ENCODE results near the gene GPATCH2.

Gene GPATCH2

GRCh38 chr1:217482356-217483102 lies 148.4 kb downstream of the GPATCH2 start:
- H3K4me3 ChIP-seq (IDR thresholded peaks at IDR 0.05; ENCODE audit: insufficient read depth, low read depth, low read length), result no peak overlapping the region
- no peak overlapping the region for H3K9ac ChIP-seq
- H3K36me3 ChIP-seq (ENCODE audit: insufficient read depth), result no peaks in the 10 kb centered on the region
- no peaks in the 10 kb centered on the region for H3K79me2 ChIP-seq (ENCODE audit: insufficient read depth, low read depth)
- no peaks in the 10 kb centered on the region for H3K4me1 ChIP-seq (ENCODE audit: low read depth, poor library complexity, severe bottlenecking)
- TF ChIP-seq CTCF (conservative IDR thresholded peaks at IDR 0.05; ENCODE audit: low read depth, low read length), result no peak
- no peak overlapping the region for H2AFZ ChIP-seq (ENCODE audit: low read depth)
- H3K27me3 ChIP-seq (ENCODE audit: insufficient read depth, low read depth), result no peaks in the 10 kb centered on the region
- H3K27ac ChIP-seq, result no peak overlapping the region
- no peaks in the 10 kb centered on the region for H4K20me1 ChIP-seq (ENCODE audit: insufficient read depth)
- H3K4me2 ChIP-seq, result no peak overlapping the region

GRCh38 chr1:217478450-217478849 lies 152.4 kb downstream of the GPATCH2 start:
- Histone ChIP-seq H3K36me3 (ENCODE audit: insufficient read depth) (no peaks in the 10 kb centered on the region), H2AFZ (ENCODE audit: low read depth) (no peak overlapping the region)
- no peak for TF ChIP-seq CTCF (conservative IDR thresholded peaks at IDR 0.05; ENCODE audit: low read depth, low read length)

GRCh38 chr1:217472915-217473314 lies 158.0 kb downstream of the GPATCH2 start:
- Histone ChIP-seq H4K20me1 (ENCODE audit: insufficient read depth) (no peaks in the 10 kb centered on the region), H3K36me3 (ENCODE audit: insufficient read depth) (no peaks in the 10 kb centered on the region), H3K27ac (no peak overlapping the region), H3K4me3 (IDR thresholded peaks at IDR 0.05; ENCODE audit: insufficient read depth, low read depth, low read length) (no peak overlapping the region), H3K9ac (no peak overlapping the region), H3K4me1 (ENCODE audit: low read depth, poor library complexity, severe bottlenecking) (no peaks in the 10 kb centered on the region), H3K4me2 (no peak overlapping the region), H3K79me2 (ENCODE audit: insufficient read depth, low read depth) (no peaks in the 10 kb centered on the region), H3K27me3 (ENCODE audit: insufficient read depth, low read depth) (no peaks in the 10 kb centered on the region), H2AFZ (ENCODE audit: low read depth) (no peak overlapping the region)
- no peak for TF ChIP-seq CTCF (conservative IDR thresholded peaks at IDR 0.05; ENCODE audit: low read depth, low read length)

More at GRCh38 chr1:217478450-217478849, 152.4 kb downstream of the GPATCH2 start:
- Histone ChIP-seq H3K27ac (no peak overlapping the region), H3K4me1 (ENCODE audit: low read depth, poor library complexity, severe bottlenecking) (no peaks in the 10 kb centered on the region), H3K4me2 (no peak overlapping the region), H3K4me3 (IDR thresholded peaks at IDR 0.05; ENCODE audit: insufficient read depth, low read depth, low read length) (no peak overlapping the region), H3K79me2 (ENCODE audit: insufficient read depth, low read depth) (no peaks in the 10 kb centered on the region), H3K9ac (no peak overlapping the region), H4K20me1 (ENCODE audit: insufficient read depth) (no peaks in the 10 kb centered on the region), H3K27me3 (ENCODE audit: insufficient read depth, low read depth) (no peaks in the 10 kb centered on the region)

- H3K4me2 ChIP-seq, result no peak overlapping the region
- no peak overlapping the region for H3K27ac ChIP-seq
- H4K20me1 ChIP-seq (ENCODE audit: insufficient read depth), result no peaks in the 10 kb centered on the region
- TF ChIP-seq CTCF (conservative IDR thresholded peaks at IDR 0.05; ENCODE audit: low read depth, low read length), result no peak
- H2AFZ ChIP-seq (ENCODE audit: low read depth), result no peak overlapping the region
- H3K79me2 ChIP-seq (ENCODE audit: insufficient read depth, low read depth), result no peaks in the 10 kb centered on the region
- no peaks in the 10 kb centered on the region for H3K27me3 ChIP-seq (ENCODE audit: insufficient read depth, low read depth)
- no peaks in the 10 kb centered on the region for H3K36me3 ChIP-seq (ENCODE audit: insufficient read depth)
- H3K9ac ChIP-seq, result no peak overlapping the region
- H3K4me3 ChIP-seq (IDR thresholded peaks at IDR 0.05; ENCODE audit: insufficient read depth, low read depth, low read length), result no peak overlapping the region
- no peaks in the 10 kb centered on the region for H3K4me1 ChIP-seq (ENCODE audit: low read depth, poor library complexity, severe bottlenecking)
These were observed 159.5 kb downstream of the GPATCH2 start for GRCh38 chr1:217471403-217471802.

All from KMS-11 (cell line).